Progenitor cell of endocrine pancreas (in vitro differentiated cells): ENCODE data around the gene NDRG2. TPM values are rescaled to one million over a fixed set of nuclear protein-coding genes. Genes with fewer than 3 reads are reported as not detected.

Source experiments
- DNase-seq: peaks from one replicate; pipeline ENCODE4 v3.0.0; 2021; ENCODE audit warnings: low spot score; ENCODE audit not compliant: unreplicated experiment
- H3K27ac Mint-ChIP-seq: 2 replicates; pipeline ENCODE4 v1.8.0; 2021; ENCODE audit warnings: mild to moderate bottlenecking, moderate library complexity, mixed read lengths
- H3K27me3 Mint-ChIP-seq: 2 replicates; pipeline ENCODE4 v1.8.0; 2021; ENCODE audit warnings: mixed read lengths
- H3K36me3 Mint-ChIP-seq: 2 replicates; pipeline ENCODE4 v1.8.0; 2022; ENCODE audit warnings: mixed read lengths; ENCODE audit not compliant: insufficient read depth
- H3K4me1 Mint-ChIP-seq: 2 replicates; pipeline ENCODE4 v1.8.0; 2021; ENCODE audit warnings: low read depth, mixed read lengths
- H3K4me3 Mint-ChIP-seq: 2 replicates; pipeline ENCODE4 v1.8.0; 2021; ENCODE audit warnings: low read depth, mild to moderate bottlenecking, moderate library complexity, mixed read lengths
- H3K9me3 Mint-ChIP-seq: 2 replicates; pipeline ENCODE4 v1.8.0; 2021; ENCODE audit warnings: low read depth, mixed read lengths
- total RNA-seq: library from RNA; stranded (reverse); gene quantifications from 2 replicates; pipeline ENCODE4 v1.2.1, GENCODE V29; 2021
- TF ChIP-seq, protein P1 (sequence below): fragments of 200-600 bp; sonication (generic); IDR thresholded peaks from one replicate; pipeline ENCODE4 v1.5.0; 2021; ENCODE audit warnings: antibody characterized with exemption, mild to moderate bottlenecking; ENCODE audit not compliant: unreplicated experiment

The NDRG2 gene
- total RNA-seq, 1 donor from 2014 or later = 61.5 TPM

DNA sequence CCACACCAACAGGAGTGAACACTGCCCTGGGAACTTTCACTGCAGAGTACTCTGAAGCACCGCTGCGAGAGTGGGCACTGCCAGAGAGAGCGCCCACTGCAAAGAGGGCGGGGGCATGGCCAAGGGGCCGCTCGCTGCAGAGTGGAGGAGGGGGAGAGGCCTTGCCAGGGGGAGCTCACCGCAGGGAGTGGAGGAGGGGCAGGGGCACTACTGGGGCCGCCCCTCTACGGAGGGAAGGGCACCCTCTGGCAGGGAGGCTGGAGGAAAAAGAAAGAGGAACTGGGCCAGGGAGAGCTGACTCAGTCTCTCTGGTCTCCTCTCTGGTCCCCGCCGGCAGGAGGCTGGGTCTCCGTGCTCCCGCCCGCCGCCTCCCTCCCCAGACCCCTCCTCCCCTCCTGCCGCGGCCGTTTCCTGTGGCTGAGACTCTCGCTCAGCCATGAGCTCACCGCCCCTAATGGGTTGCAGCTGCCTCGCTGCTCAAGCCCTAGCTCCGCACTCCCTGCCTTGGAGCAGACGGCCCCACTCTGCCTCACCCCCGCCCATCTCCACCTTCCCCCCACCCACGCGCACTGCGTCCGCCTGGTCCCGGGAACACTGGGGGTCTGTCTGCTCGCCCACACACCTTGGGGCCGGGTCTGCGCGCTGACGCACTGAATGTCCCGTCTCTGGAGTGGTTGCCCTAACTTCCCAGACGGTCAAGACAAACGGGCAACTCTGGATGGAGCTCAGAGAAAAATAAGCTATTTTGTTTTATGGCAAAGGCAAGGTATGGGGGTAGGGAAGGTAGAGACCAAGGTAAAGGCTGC lies 46.6 kb upstream of the NDRG2 start:
- H3K9me3 Mint-ChIP-seq = no peaks in the 10 kb centered on the region
- H3K36me3 Mint-ChIP-seq = peaks cover 13% of the 10 kb centered on the region
- TF ChIP-seq, protein P1, sequence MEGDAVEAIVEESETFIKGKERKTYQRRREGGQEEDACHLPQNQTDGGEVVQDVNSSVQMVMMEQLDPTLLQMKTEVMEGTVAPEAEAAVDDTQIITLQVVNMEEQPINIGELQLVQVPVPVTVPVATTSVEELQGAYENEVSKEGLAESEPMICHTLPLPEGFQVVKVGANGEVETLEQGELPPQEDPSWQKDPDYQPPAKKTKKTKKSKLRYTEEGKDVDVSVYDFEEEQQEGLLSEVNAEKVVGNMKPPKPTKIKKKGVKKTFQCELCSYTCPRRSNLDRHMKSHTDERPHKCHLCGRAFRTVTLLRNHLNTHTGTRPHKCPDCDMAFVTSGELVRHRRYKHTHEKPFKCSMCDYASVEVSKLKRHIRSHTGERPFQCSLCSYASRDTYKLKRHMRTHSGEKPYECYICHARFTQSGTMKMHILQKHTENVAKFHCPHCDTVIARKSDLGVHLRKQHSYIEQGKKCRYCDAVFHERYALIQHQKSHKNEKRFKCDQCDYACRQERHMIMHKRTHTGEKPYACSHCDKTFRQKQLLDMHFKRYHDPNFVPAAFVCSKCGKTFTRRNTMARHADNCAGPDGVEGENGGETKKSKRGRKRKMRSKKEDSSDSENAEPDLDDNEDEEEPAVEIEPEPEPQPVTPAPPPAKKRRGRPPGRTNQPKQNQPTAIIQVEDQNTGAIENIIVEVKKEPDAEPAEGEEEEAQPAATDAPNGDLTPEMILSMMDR = no peak
- H3K27me3 Mint-ChIP-seq = peaks cover 13% of the 10 kb centered on the region
- peak overlapping the region; percentile 92 for H3K27ac Mint-ChIP-seq
- H3K4me1 Mint-ChIP-seq = peaks cover 24% of the 10 kb centered on the region
- DNase-seq = peak; percentile 40
- H3K4me3 Mint-ChIP-seq = peak overlapping the region; percentile 87

DNA sequence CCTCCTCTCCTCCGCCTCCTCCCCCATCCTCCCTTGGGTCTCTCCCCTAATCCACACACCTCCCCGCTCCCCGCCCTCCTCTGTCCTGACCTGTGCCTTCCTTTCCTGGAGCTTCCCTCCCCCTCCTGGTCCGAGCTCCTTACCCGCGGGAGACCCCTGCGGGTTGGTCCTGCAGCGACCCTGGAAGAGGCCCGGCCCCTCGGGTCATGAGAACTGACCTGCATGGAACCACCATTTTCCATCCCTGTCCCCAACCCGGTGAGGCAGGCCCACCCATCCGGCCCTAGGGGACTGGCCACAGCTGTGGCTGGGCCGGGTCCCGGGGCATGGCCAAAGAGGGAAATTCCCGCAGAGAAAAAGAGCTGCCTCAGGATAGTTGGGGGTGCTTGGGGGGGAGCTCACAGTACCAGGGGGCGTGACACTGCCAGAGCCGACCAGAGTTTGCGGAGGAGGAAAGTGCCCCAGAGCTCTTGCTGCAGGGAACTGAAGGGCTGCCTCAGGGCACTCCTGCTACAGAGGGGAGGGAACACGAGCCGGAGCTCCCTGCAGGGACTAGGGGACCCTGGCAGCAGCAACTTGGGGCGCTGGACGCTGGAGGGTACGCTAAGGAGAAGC lies 45.9 kb upstream of the NDRG2 start:
- peak overlapping the region; percentile 92 for H3K27ac Mint-ChIP-seq
- no peaks in the 10 kb centered on the region for H3K9me3 Mint-ChIP-seq
- peaks cover 8% of the 10 kb centered on the region for H3K36me3 Mint-ChIP-seq
- peak; percentile 56 for DNase-seq
- TF ChIP-seq, protein P1 = peak; percentile 34
- H3K27me3 Mint-ChIP-seq = peaks cover 16% of the 10 kb centered on the region
- H3K4me3 Mint-ChIP-seq = peak overlapping the region; percentile 87
- peaks cover 24% of the 10 kb centered on the region for H3K4me1 Mint-ChIP-seq

DNA sequence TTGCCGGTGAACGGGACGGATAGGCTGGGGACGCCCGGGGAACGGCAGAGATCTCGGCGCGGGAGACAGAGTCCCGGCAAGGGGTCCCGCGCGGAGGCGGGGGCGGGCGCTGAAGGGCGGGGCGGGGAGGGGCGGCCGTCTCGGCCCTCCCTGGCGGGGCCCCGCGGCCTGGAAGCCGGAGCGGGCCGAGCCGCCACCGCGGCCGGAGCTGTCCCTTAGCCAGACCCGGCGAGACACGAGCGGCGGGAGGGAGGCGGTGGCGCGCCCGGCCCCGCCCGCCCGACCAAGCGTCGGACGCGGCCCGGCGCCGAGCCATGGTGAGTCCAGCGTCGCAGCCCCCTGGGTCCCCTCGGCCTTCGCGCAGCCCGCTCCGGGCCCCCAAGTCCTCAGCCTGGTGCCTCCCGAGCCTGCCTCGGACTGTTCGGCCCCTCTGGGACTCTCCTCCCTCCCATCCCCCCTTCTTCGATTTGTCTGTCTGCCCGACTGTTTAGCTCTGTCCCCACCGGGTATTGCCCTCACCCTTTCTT lies 45.3 kb upstream of the NDRG2 start, which contains the start of gene ARHGEF40:
TSS of gene ARHGEF40 (plus strand) at position 222 of the 527 bp plus-strand sequence. CDS start at position 315, 93 bp downstream.
- Mint-ChIP-seq H3K27me3 (peaks cover 21% of the 10 kb centered on the region), H3K4me3 (peak within 1 kb of the TSS; percentile 87), H3K36me3 (peaks cover 7% of the 10 kb centered on the region), H3K9me3 (no peaks in the 10 kb centered on the region), H3K27ac (peak within 1 kb of the TSS; percentile 92), H3K4me1 (peaks cover 24% of the 10 kb centered on the region)
- TF ChIP-seq, protein P1 = no peak
- DNase-seq = peak; percentile 36

DNA sequence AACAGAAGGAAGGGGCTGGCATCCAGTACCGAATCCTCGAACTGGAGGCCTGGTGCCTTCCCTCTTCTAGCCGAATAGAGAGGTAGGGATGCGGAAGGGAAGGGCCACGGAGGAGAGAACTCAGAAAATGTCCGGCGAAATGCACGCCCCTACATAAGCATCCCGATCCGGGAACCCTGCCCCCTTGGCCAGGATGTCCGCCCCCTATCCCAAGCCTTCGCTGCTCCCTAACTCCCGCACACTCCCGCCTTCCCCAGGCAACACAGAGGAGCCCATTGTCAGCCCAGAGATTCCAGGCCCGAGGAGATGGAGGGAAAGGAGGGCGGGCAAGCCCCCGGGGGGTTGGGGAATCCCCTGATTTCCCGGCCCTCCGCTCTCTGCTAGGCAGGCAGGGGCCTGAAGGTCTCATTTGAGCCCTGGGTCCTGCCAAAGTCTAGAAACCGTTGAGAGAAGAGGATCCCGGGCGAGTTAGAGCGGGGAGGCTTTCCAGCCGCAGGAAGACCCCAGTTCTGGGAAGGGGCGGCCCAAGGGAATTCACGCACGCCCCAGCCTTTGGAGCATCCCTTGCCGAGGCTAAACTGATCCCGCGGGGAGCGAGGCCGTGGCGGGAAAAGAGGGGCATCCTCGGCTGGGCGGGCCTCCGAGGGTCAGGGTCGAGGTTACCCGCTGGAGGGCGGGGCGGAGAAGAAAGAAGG lies 44.7 kb upstream of the NDRG2 start:
- Mint-ChIP-seq H3K27ac (peak overlapping the region; percentile 55), H3K9me3 (no peaks in the 10 kb centered on the region), H3K36me3 (peaks cover 5% of the 10 kb centered on the region), H3K4me1 (peaks cover 24% of the 10 kb centered on the region), H3K27me3 (peaks cover 22% of the 10 kb centered on the region), H3K4me3 (peak overlapping the region; percentile 81)
- DNase-seq = no peak
- TF ChIP-seq, protein P1 = no peak
